K562 (cell line): Measurements from ENCODE around the gene STRIP1. TPM values are rescaled to one million over a fixed set of nuclear protein-coding genes. Genes with fewer than 3 reads are reported as not detected.
A peak's percentile ranks its signal among the peaks of the same experiment; 100 is the strongest.

ENCODE experiments used
- ARID2 ChIP-seq: fragments of 450-650 bp; IDR thresholded peaks from 2 replicates; pipeline ENCODE4 v1.6.1; 2017; ENCODE audit warnings: antibody characterized with exemption, mild to moderate bottlenecking
- ATF6 ChIP-seq: sonication (generic); formaldehyde crosslinking; IDR thresholded peaks from 2 replicates; pipeline ENCODE4 v1.4.0; 2020; ENCODE audit warnings: mild to moderate bottlenecking, missing genetic modification reagents
- BCOR ChIP-seq: fragments of 450-650 bp; IDR thresholded peaks from 2 replicates; pipeline ENCODE4 v1.6.1; 2016
- CBFA2T3 ChIP-seq: fragments of 450-650 bp; IDR thresholded peaks from 2 replicates; pipeline ENCODE4 v1.6.1; 2017
- CSDE1 ChIP-seq, 2 experiments: fragments of 450-650 bp; IDR thresholded peaks; 2 replicates each; pipeline ENCODE4 v1.6.1; 2016; ENCODE audit warnings: mild to moderate bottlenecking in 1 of 2
- ETV5 ChIP-seq: sonication (generic); formaldehyde crosslinking; IDR thresholded peaks from 2 replicates; pipeline ENCODE4 v1.4.0; 2020; ENCODE audit warnings: low read depth, mild to moderate bottlenecking, missing genetic modification reagents
- GABPA ChIP-seq: fragments of 200-800 bp; sonication (Bioruptor generic); conservative IDR thresholded peaks from 2 replicates; pipeline ENCODE4 v1.6.1; 2016; ENCODE audit warnings: low read depth, missing genetic modification characterization, missing compliant biosample characterization
- ID3 ChIP-seq, 2 experiments: fragments of 250-450 bp in 1 of 2; fragments of 450-650 bp in 1 of 2; sonication (Bioruptor Pico) in 1 of 2; IDR thresholded peaks; 2 replicates each; pipeline versions ENCODE4 v1.6.1 to v1.8.0; 2016 to 2021; ENCODE audit warnings: mild to moderate bottlenecking in 2 of 2, moderate library complexity in 2 of 2, missing compliant biosample characterization in 1 of 2, missing genetic modification characterization in 1 of 2
- IRF9 ChIP-seq: fragments of 450-650 bp; IDR thresholded peaks from 2 replicates; pipeline ENCODE4 v1.6.1; 2016; ENCODE audit warnings: missing biosample characterization, missing genetic modification characterization
- KLF16 ChIP-seq: IDR thresholded peaks from 2 replicates; pipeline ENCODE4 v1.6.1; 2016; ENCODE audit warnings: antibody characterized with exemption
- MITF ChIP-seq: IDR thresholded peaks from 2 replicates; pipeline ENCODE4 v1.6.1; 2014; ENCODE audit warnings: antibody characterized with exemption
- PCBP2 ChIP-seq: fragments of 200-400 bp; formaldehyde crosslinking; IDR thresholded peaks from 2 replicates; pipeline ENCODE4 v1.6.1; 2018; ENCODE audit warnings: low read length, low read depth, mild to moderate bottlenecking, moderate library complexity; ENCODE audit not compliant: poor library complexity, severe bottlenecking
- POLR3A ChIP-seq: IDR thresholded peaks from 2 replicates; pipeline ENCODE4 v1.6.1; 2011; ENCODE audit warnings: borderline replicate concordance, mild to moderate bottlenecking, moderate library complexity; ENCODE audit not compliant: insufficient read length, insufficient read depth; ENCODE audit errors: extremely low read depth
- RBM17 ChIP-seq: fragments of 200-400 bp; formaldehyde crosslinking; IDR thresholded peaks from 2 replicates; pipeline ENCODE4 v1.6.1; 2017; ENCODE audit warnings: low read depth, mild to moderate bottlenecking, low read length, borderline replicate concordance
- SIN3B ChIP-seq: fragments of 450-650 bp; IDR thresholded peaks from 2 replicates; pipeline ENCODE4 v1.6.1; 2017; ENCODE audit warnings: low read depth, mild to moderate bottlenecking, moderate library complexity
- TFAP4 ChIP-seq: sonication (generic); formaldehyde crosslinking; IDR thresholded peaks from 2 replicates; pipeline ENCODE4 v1.8.0; 2022; ENCODE audit warnings: missing genetic modification reagents, mild to moderate bottlenecking, moderate library complexity, borderline replicate concordance
- VEZF1 ChIP-seq: fragments of 200-800 bp; sonication (Bioruptor generic); IDR thresholded peaks from 2 replicates; pipeline ENCODE4 v1.6.1; 2017; ENCODE audit warnings: missing genetic modification characterization, missing compliant biosample characterization
- ZNF395 ChIP-seq: fragments of 200-800 bp; sonication (Bioruptor generic); IDR thresholded peaks from 2 replicates; pipeline ENCODE4 v1.6.1; 2017; ENCODE audit warnings: missing genetic modification characterization, missing compliant biosample characterization
- polyA plus RNA-seq, 8 experiments: library from polyadenylated mRNA; depleted of rRNA in 4 of 8; stranded (reverse) in 5 of 8; unstranded in 3 of 8; fragments of >200 nt; fragmentation: Nextera tagmentation in 2 of 8; fragmentation: Illumina TruSeq in 1 of 8; extraction: Ambion mirVana in 2 of 8; extraction: Trizol in 1 of 8; gene quantifications; 2 replicates each; pipeline versions ENCODE4 v1.2.1 to v1.2.3, GENCODE V29; 2011 to 2014; ENCODE audit warnings: inconsistent platforms in 1 of 8, missing spikeins in 1 of 8
- total RNA-seq, 7 experiments: library from RNA; depleted of rRNA in 6 of 7; stranded (reverse); fragments of >200 nt in 6 of 7; fragmentation: Illumina TruSeq in 2 of 7; extraction: Trizol in 2 of 7; gene quantifications; 2 replicates each; pipeline versions ENCODE4 v1.2.1 to v1.2.3, GENCODE V29; 2011 to 2021; ENCODE audit warnings: low replicate concordance in 1 of 7

The STRIP1 gene
- total and polyA plus RNA-seq, 9 of the 15 experiments (the other 6 are each of a cell fraction or from before 2014, with no cell fraction given) = 9.9 to 42.3 (median 32.0) TPM

GRCh38 chr1:110089561-110090275 is 55.3 kb downstream of the STRIP1 start (continued):
- TF ChIP-seq ATF6 (CRISPR knock-in tag) (no peak), CSDE1 (IDR thresholded peaks at IDR 0.05) (no peak), PCBP2 (no peak), ZNF395 (no peak), SIN3B (no peak), POLR3A (no peak), ARID2 (no peak), RBM17 (no peak), VEZF1 (0 out of 2 replicates have a peak, but pooled peaks have one; percentile 15), TFAP4 (CRISPR knock-in tag) (no peak), ID3 (CRISPR knock-in tag; IDR thresholded peaks at IDR 0.05) (no peak), ID3 (tag; IDR thresholded peaks at IDR 0.05) (0 out of 2 replicates have a peak, but pooled peaks have one; percentile 17), MITF (no peak), KLF16 (no peak), GABPA (tag) (no peak), BCOR (no peak), CBFA2T3 (peak; percentile 64), IRF9 (tag) (no peak), ETV5 (CRISPR knock-in tag) (no peak)
